B cell (primary cell): ENCODE data around the gene MIR17HG. TPM values are rescaled to one million over a fixed set of nuclear protein-coding genes. Genes with fewer than 3 reads are reported as not detected.

Experiments used
- ATAC-seq: fragments of 200-7000 bp; cut with Tn5 transposase; one replicate; pipeline ENCODE4 v1.10.0; 2021; ENCODE audit warnings: low read depth, mild to moderate bottlenecking, moderate number of reproducible peaks, moderate library complexity
- CTCF ChIA-PET: fragments of 350-600 bp; sonication (Branson Sonifier 250); formaldehyde crosslinking; loops from one replicate; lab custom pipeline; 2021; ENCODE audit warnings: antibody characterized with exemption, inconsistent platforms; lab: Charles Lee
- POLR2A ChIA-PET: fragments of 350-600 bp; sonication (Branson Sonifier 250); formaldehyde crosslinking; loops from one replicate; lab custom pipeline; 2021; ENCODE audit warnings: antibody characterized with exemption; lab: Charles Lee
- DNase-seq: peaks from one replicate; pipeline ENCODE4 v3.0.0; 2013
- H2AFZ ChIP-seq: 2 replicates; pipeline ENCODE4 v1.6.1; 2012; ENCODE audit warnings: mild to moderate bottlenecking, low read depth, low read length; ENCODE audit not compliant: insufficient read depth, poor library complexity, severe bottlenecking
- H3K27ac ChIP-seq, 2 donors: 1 replicate in 1 of 2; 2 replicates in 1 of 2; pipeline ENCODE4 v1.5.1; 2012 to 2013; ENCODE audit warnings: low read length in 2 of 2, mild to moderate bottlenecking in 2 of 2, moderate library complexity in 1 of 2
- H3K27me3 ChIP-seq, 4 experiments: fragments of 200-600 bp in 1 of 4; sonication (generic) in 1 of 4; replicated peaks in 1 of 4; 1 replicate in 2 of 4; 2 replicates in 2 of 4; pipeline versions ENCODE4 v1.6.1 to v1.7.0; 2013 to 2016; ENCODE audit warnings: low read length in 3 of 4, mild to moderate bottlenecking in 2 of 4, mixed read lengths in 1 of 4, moderate library complexity in 1 of 4; ENCODE audit not compliant: insufficient read depth in 4 of 4, control insufficient read depth in 3 of 4; ENCODE audit errors: control extremely low read depth in 1 of 4
- H3K36me3 ChIP-seq, 2 experiments: replicated peaks in 1 of 2; 1 replicate in 1 of 2; 2 replicates in 1 of 2; pipeline versions ENCODE4 v1.6.1 to v1.7.1; 2013; ENCODE audit warnings: low read length in 1 of 2; ENCODE audit not compliant: insufficient read depth in 2 of 2, control insufficient read depth in 1 of 2; ENCODE audit errors: control extremely low read depth in 1 of 2, extremely low read depth in 1 of 2
- H3K4me1 ChIP-seq, 2 donors: fragments of 200-600 bp in 1 of 2; sonication (generic) in 1 of 2; 1 replicate in 1 of 2; 2 replicates in 1 of 2; pipeline versions ENCODE4 v1.5.1 to v1.6.1; 2013 to 2017; ENCODE audit warnings: low read length in 2 of 2; ENCODE audit not compliant: control insufficient read depth in 2 of 2, insufficient read depth in 2 of 2
- H3K4me2 ChIP-seq: replicated peaks from 2 replicates; pipeline ENCODE3; 2012; ENCODE audit warnings: mild to moderate bottlenecking, low read depth, low read length; ENCODE audit not compliant: poor library complexity, severe bottlenecking
- H3K4me3 ChIP-seq, 5 experiments: fragments of 200-600 bp in 1 of 5; sonication (generic) in 1 of 5; 1 replicate in 3 of 5; 2 replicates in 2 of 5; pipeline versions ENCODE4 v1.5.1 to v1.7.0; 2011 to 2016; ENCODE audit warnings: low read length in 4 of 5, mild to moderate bottlenecking in 4 of 5, low read depth in 2 of 5, control low read depth in 1 of 5, moderate library complexity in 1 of 5; ENCODE audit not compliant: insufficient read depth in 1 of 5; ENCODE audit errors: control extremely low read depth in 1 of 5, extremely low read depth in 1 of 5
- H3K79me2 ChIP-seq: fragments of 200-600 bp; sonication (generic); one replicate; pipeline ENCODE4 v1.6.0; 2016; ENCODE audit warnings: low read length; ENCODE audit not compliant: control insufficient read depth, insufficient read depth
- H3K9ac ChIP-seq: fragments of 200-600 bp; sonication (generic); 2 replicates; pipeline ENCODE4 v1.6.1; 2017; ENCODE audit warnings: mild to moderate bottlenecking, low read length, moderate library complexity
- H3K9me3 ChIP-seq, 3 donors: one replicate each; pipeline versions ENCODE4 v1.6.1 to v1.7.1; 2013; ENCODE audit warnings: low read length in 2 of 3; ENCODE audit not compliant: control insufficient read depth in 2 of 3, insufficient read depth in 1 of 3; ENCODE audit errors: control extremely low read depth in 1 of 3
- H4K20me1 ChIP-seq: 2 replicates; pipeline ENCODE4 v1.6.0; 2012; ENCODE audit warnings: mild to moderate bottlenecking, low read length; ENCODE audit not compliant: insufficient read depth, control insufficient read depth, poor library complexity, severe bottlenecking
- H3K27ac Mint-ChIP-seq: one replicate; pipeline ENCODE4 v1.8.0; 2021; ENCODE audit warnings: mixed read lengths
- H3K27me3 Mint-ChIP-seq: one replicate; pipeline ENCODE4 v1.8.0; 2021; ENCODE audit warnings: mixed read lengths
- H3K4me1 Mint-ChIP-seq: one replicate; pipeline ENCODE4 v1.8.0; 2021; ENCODE audit warnings: mixed read lengths
- H3K4me3 Mint-ChIP-seq: one replicate; pipeline ENCODE4 v1.8.0; 2021; ENCODE audit warnings: mixed read lengths
- H3K9me3 Mint-ChIP-seq: one replicate; pipeline ENCODE4 v1.8.0; 2022; ENCODE audit warnings: mixed read lengths; ENCODE audit not compliant: insufficient read depth
- EZH2 ChIP-seq: IDR thresholded peaks from 2 replicates; pipeline ENCODE4 v1.6.1; 2012; ENCODE audit warnings: borderline replicate concordance, low read depth, mild to moderate bottlenecking, moderate library complexity, low read length; ENCODE audit not compliant: insufficient read depth, poor library complexity, severe bottlenecking
- WGBS: methylation state at CpG from one replicate; pipeline ENCODE4 v1.1.5; 2013; ENCODE audit warnings: missing lambda C conversion rate; ENCODE audit not compliant: insufficient coverage; 5-methylcytosine and 5-hydroxymethylcytosine counted together
- intact Hi-C: fragments of 100-400 bp; cut with micrococcal nuclease; formaldehyde crosslinking; loops from one replicate; pipeline ENCODE4 v1.10.0; 2022
- polyA plus RNA-seq: library from polyadenylated mRNA; depleted of rRNA; stranded (reverse); fragments of >200 nt; gene quantifications from 2 replicates; pipeline ENCODE4 v1.2.3, GENCODE V29; 2012
- total RNA-seq, 2 donors: library from RNA; stranded (reverse); fragments of 120-200 nt in 1 of 2; gene quantifications; 1 replicate in 1 of 2; 2 replicates in 1 of 2; pipeline versions ENCODE4 v1.2.3 to v1.2.4, GENCODE V29; 2013 to 2022
- TF ChIP-seq, protein P1 (sequence below): fragments of 200-600 bp; IDR thresholded peaks from one replicate; pipeline ENCODE4 v1.8.0; 2022; ENCODE audit warnings: antibody characterized with exemption, mild to moderate bottlenecking

Gene MIR17HG
- total and polyA plus RNA-seq, 2 donors (not counting 1 experiment from before 2014, with no cell fraction given): 6.0 to 17.1 TPM

DNA sequence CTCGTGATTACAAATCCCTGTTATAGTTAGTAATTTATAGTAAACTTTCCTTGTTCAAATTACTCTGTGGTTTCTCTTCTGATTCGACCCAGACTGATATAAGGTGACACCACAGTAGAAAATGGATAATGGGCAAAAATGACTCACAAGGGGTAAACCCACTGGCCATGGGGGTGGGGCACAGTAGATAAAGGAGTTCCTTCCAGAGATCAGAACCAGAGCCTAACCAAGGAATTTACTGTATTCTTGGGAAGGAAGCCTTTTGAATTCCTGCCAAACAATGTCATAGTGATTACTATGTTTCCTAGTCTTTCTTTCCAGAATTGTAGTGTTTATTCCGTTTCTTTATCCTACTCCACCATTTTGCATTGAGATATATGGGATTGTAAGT lies 21.9 kb downstream of the MIR17HG start:
- Histone ChIP-seq H3K27ac (no peak overlapping the region), H4K20me1 (no peaks in the 10 kb centered on the region), H3K4me2 (no peak overlapping the region), H2AFZ (no peak overlapping the region), H3K36me3 (no peaks in the 10 kb centered on the region), H3K9me3 (no peaks in the 10 kb centered on the region), H3K79me2 (no peaks in the 10 kb centered on the region), H3K4me3 (no peak overlapping the region), H3K4me1 (no peaks in the 10 kb centered on the region), H3K27me3 (no peaks in the 10 kb centered on the region), H3K9ac (no peak overlapping the region)
- ATAC-seq: no peak
- Mint-ChIP-seq H3K4me3 (no peak overlapping the region), H3K9me3 (no peaks in the 10 kb centered on the region), H3K27ac (no peak overlapping the region), H3K27me3 (no peaks in the 10 kb centered on the region), H3K4me1 (no peaks in the 10 kb centered on the region)
- intact Hi-C loops: no loop called here
- ChIA-PET CTCF (no interaction called here), POLR2A (no interaction called here)
- no CpG with 5 or more reads among the region's 3 CpGs for WGBS
- DNase-seq: no peak
- TF ChIP-seq EZH2: no peak
- TF ChIP-seq, protein P1, sequence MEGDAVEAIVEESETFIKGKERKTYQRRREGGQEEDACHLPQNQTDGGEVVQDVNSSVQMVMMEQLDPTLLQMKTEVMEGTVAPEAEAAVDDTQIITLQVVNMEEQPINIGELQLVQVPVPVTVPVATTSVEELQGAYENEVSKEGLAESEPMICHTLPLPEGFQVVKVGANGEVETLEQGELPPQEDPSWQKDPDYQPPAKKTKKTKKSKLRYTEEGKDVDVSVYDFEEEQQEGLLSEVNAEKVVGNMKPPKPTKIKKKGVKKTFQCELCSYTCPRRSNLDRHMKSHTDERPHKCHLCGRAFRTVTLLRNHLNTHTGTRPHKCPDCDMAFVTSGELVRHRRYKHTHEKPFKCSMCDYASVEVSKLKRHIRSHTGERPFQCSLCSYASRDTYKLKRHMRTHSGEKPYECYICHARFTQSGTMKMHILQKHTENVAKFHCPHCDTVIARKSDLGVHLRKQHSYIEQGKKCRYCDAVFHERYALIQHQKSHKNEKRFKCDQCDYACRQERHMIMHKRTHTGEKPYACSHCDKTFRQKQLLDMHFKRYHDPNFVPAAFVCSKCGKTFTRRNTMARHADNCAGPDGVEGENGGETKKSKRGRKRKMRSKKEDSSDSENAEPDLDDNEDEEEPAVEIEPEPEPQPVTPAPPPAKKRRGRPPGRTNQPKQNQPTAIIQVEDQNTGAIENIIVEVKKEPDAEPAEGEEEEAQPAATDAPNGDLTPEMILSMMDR: no peak

DNA sequence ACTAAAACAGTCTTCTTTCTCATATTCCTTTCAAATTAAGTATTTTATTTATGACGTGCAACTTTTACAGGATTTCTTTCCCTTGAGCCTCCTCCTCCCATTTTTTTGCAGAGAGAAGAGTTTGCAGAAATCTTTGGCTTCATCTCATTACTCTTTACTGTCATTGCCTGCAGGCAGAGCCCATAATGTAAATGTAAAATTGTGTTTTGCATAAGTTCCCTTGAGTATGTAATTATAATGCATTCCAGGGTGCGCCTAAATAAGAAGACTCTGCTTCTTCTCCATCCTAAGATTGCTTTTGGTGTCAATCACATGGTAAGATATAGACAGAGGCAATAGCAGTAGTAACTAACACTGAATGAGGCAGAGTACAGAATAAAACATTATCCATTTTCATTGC lies 23.0 kb downstream of the MIR17HG start:
- Histone ChIP-seq H3K9ac (no peak overlapping the region), H3K36me3 (no peaks in the 10 kb centered on the region), H3K27me3 (no peaks in the 10 kb centered on the region), H3K4me1 (no peaks in the 10 kb centered on the region), H4K20me1 (no peaks in the 10 kb centered on the region), H3K27ac (no peak overlapping the region), H3K79me2 (no peaks in the 10 kb centered on the region), H2AFZ (no peak overlapping the region), H3K4me3 (no peak overlapping the region), H3K9me3 (peaks cover 0 to 1% (median 0%) of the 10 kb centered on the region in 3 donors), H3K4me2 (no peak overlapping the region)
- Mint-ChIP-seq H3K27me3 (no peaks in the 10 kb centered on the region), H3K4me3 (no peak overlapping the region), H3K9me3 (no peaks in the 10 kb centered on the region), H3K27ac (no peak overlapping the region), H3K4me1 (peaks cover 4% of the 10 kb centered on the region)
- ATAC-seq: no peak
- WGBS: no CpG with 5 or more reads among the region's 2 CpGs
- CTCF ChIA-PET: no interaction called here
- DNase-seq: no peak
- TF ChIP-seq, protein P1: no peak
- TF ChIP-seq EZH2: no peak
- POLR2A ChIA-PET: no interaction called here
- intact Hi-C loops: no loop called here
